MM.1S (cell line): ENCODE data around the gene SP9.

Source experiments
- DNase-seq: peaks from one replicate; pipeline ENCODE4 v3.0.0-alpha.2; 2015
- H2AFZ ChIP-seq: fragments of 300-600 bp; sonication (generic); 2 replicates; pipeline ENCODE4 v1.6.0; 2016; ENCODE audit warnings: antibody characterized with exemption, low read length
- H3F3A ChIP-seq: fragments of 300-600 bp; sonication (generic); 2 replicates; pipeline ENCODE4 v1.6.1; 2016; ENCODE audit warnings: mild to moderate bottlenecking, antibody characterized with exemption, low read length, moderate library complexity, mixed read lengths; ENCODE audit not compliant: insufficient read depth
- H3K27ac ChIP-seq: fragments of 300-600 bp; sonication (generic); 2 replicates; pipeline ENCODE4 v1.5.1; 2016; ENCODE audit warnings: mild to moderate bottlenecking, low read length
- H3K27me3 ChIP-seq: fragments of 300-600 bp; sonication (generic); replicated peaks from 2 replicates; pipeline ENCODE4 v1.6.0; 2016; ENCODE audit warnings: low read length; ENCODE audit not compliant: insufficient read depth
- H3K36me3 ChIP-seq: fragments of 300-600 bp; sonication (generic); replicated peaks from 2 replicates; pipeline ENCODE4 v1.6.1; 2016; ENCODE audit warnings: mild to moderate bottlenecking, low read length, mixed read lengths; ENCODE audit not compliant: insufficient read depth
- H3K4me1 ChIP-seq: fragments of 300-600 bp; sonication (generic); 2 replicates; pipeline ENCODE4 v1.6.1; 2016; ENCODE audit warnings: low read length, mixed read lengths
- H3K4me2 ChIP-seq: fragments of 300-600 bp; sonication (generic); 2 replicates; pipeline ENCODE4 v1.6.0; 2016; ENCODE audit warnings: low read depth, low read length
- H3K4me3 ChIP-seq: fragments of 300-600 bp; sonication (generic); 2 replicates; pipeline ENCODE4 v1.5.1; 2016; ENCODE audit warnings: low read length, mixed read lengths
- H3K79me2 ChIP-seq: fragments of 300-600 bp; sonication (generic); 2 replicates; pipeline ENCODE4 v1.6.1; 2016; ENCODE audit warnings: mixed run types, low read length, mixed read lengths
- H3K9ac ChIP-seq: fragments of 300-600 bp; sonication (generic); 2 replicates; pipeline ENCODE4 v1.6.1; 2016; ENCODE audit warnings: low read length, mixed read lengths
- H3K9me2 ChIP-seq: fragments of 300-600 bp; sonication (generic); replicated peaks from 2 replicates; pipeline ENCODE4 v1.6.1; 2016; ENCODE audit warnings: mild to moderate bottlenecking, low read length, mixed read lengths; ENCODE audit not compliant: insufficient read depth
- H3K9me3 ChIP-seq: fragments of 300-600 bp; sonication (generic); replicated peaks from 2 replicates; pipeline ENCODE4 v1.6.1; 2016; ENCODE audit warnings: mild to moderate bottlenecking, low read length, mixed read lengths; ENCODE audit not compliant: insufficient read depth
- H4K20me1 ChIP-seq: fragments of 300-600 bp; sonication (generic); 2 replicates; pipeline ENCODE4 v1.6.1; 2016; ENCODE audit warnings: mild to moderate bottlenecking, low read length, moderate library complexity, mixed read lengths; ENCODE audit not compliant: insufficient read depth
- EZH2 ChIP-seq: fragments of 300-600 bp; sonication (generic); optimal IDR thresholded peaks from 2 replicates; pipeline ENCODE3; 2017; ENCODE audit warnings: low read depth, mild to moderate bottlenecking, antibody characterized with exemption, low read length, mixed read lengths
- EZH2phosphoT487 ChIP-seq: fragments of 300-600 bp; sonication (generic); IDR thresholded peaks from 2 replicates; pipeline ENCODE4 v1.6.1; 2018; ENCODE audit warnings: antibody characterized with exemption, low read length
- TF ChIP-seq, protein P1 (sequence below): fragments of 300-600 bp; sonication (generic); IDR thresholded peaks from 2 replicates; pipeline ENCODE4 v1.5.1; 2016; ENCODE audit warnings: antibody characterized with exemption, low read length, mixed read lengths

SP9 gene

DNA sequence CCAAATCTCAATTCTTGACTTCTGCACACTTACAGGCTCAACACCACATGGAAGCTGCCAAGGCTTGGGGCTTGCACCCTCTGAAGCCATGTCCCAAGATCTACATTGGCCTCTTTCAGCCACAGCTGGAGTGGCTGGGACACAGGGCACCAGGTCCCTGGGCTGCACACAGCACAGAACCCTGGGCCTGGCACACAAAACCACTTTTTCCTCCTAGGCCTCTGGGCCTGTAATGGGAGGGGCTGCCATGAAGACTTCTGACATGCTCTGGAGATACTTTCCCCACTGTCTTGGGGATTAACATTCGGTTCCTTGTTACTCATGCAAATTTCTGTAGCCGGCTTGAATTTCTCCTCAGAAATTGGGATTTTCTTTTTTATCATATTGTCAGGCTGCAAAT, 29.9 kb downstream of the SP9 start:
- no peaks in the 10 kb centered on the region for H3K4me1 ChIP-seq
- no peak overlapping the region for H3K27ac ChIP-seq
- DNase-seq, result no peak
- H3K4me2 ChIP-seq, result no peak overlapping the region
- H3K36me3 ChIP-seq, result peaks cover 4% of the 10 kb centered on the region
- H2AFZ ChIP-seq, result no peak overlapping the region
- H3K9me2 ChIP-seq, result no peaks in the 10 kb centered on the region
- H3K9me3 ChIP-seq, result no peaks in the 10 kb centered on the region
- H3K79me2 ChIP-seq, result no peaks in the 10 kb centered on the region
- no peaks in the 10 kb centered on the region for H4K20me1 ChIP-seq
- no peaks in the 10 kb centered on the region for H3F3A ChIP-seq
- H3K4me3 ChIP-seq, result no peak overlapping the region
- no peak overlapping the region for H3K9ac ChIP-seq
- H3K27me3 ChIP-seq, result no peaks in the 10 kb centered on the region
- TF ChIP-seq, protein P1, sequence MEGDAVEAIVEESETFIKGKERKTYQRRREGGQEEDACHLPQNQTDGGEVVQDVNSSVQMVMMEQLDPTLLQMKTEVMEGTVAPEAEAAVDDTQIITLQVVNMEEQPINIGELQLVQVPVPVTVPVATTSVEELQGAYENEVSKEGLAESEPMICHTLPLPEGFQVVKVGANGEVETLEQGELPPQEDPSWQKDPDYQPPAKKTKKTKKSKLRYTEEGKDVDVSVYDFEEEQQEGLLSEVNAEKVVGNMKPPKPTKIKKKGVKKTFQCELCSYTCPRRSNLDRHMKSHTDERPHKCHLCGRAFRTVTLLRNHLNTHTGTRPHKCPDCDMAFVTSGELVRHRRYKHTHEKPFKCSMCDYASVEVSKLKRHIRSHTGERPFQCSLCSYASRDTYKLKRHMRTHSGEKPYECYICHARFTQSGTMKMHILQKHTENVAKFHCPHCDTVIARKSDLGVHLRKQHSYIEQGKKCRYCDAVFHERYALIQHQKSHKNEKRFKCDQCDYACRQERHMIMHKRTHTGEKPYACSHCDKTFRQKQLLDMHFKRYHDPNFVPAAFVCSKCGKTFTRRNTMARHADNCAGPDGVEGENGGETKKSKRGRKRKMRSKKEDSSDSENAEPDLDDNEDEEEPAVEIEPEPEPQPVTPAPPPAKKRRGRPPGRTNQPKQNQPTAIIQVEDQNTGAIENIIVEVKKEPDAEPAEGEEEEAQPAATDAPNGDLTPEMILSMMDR, result no peak
- no peak for TF ChIP-seq EZH2

DNA sequence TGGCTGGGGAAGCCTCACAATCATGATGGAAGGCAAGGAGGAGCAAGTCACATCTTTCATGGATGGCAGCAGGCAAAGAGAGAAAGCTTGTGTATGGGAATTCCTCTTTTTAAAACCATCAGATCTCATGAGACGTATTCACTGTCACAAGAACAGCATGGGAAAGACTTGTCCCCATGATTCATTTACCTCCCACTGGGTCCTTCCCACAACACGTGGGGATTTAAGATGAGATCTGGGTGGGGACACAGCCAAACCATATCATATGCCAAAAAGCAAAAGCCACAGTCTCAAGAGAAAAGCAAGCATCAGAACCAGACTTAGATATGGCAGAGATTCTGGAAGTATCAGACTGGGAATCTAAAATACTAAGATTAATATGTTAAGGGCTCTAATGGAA, 30.8 kb downstream of the SP9 start:
- H3K4me2 ChIP-seq, result no peak overlapping the region
- H3K9me2 ChIP-seq, result no peaks in the 10 kb centered on the region
- no peak overlapping the region for H3K27ac ChIP-seq
- H3K9ac ChIP-seq, result no peak overlapping the region
- no peak for TF ChIP-seq EZH2
- TF ChIP-seq, protein P1, result no peak
- TF ChIP-seq EZH2phosphoT487, result no peak
- DNase-seq, result no peak
- H3K4me3 ChIP-seq, result no peak overlapping the region
- no peak overlapping the region for H2AFZ ChIP-seq
- no peaks in the 10 kb centered on the region for H3K27me3 ChIP-seq
- peaks cover 4% of the 10 kb centered on the region for H3K36me3 ChIP-seq
- no peaks in the 10 kb centered on the region for H3F3A ChIP-seq
- no peaks in the 10 kb centered on the region for H3K4me1 ChIP-seq
- no peaks in the 10 kb centered on the region for H3K79me2 ChIP-seq
- H3K9me3 ChIP-seq, result no peaks in the 10 kb centered on the region
- no peaks in the 10 kb centered on the region for H4K20me1 ChIP-seq

DNA sequence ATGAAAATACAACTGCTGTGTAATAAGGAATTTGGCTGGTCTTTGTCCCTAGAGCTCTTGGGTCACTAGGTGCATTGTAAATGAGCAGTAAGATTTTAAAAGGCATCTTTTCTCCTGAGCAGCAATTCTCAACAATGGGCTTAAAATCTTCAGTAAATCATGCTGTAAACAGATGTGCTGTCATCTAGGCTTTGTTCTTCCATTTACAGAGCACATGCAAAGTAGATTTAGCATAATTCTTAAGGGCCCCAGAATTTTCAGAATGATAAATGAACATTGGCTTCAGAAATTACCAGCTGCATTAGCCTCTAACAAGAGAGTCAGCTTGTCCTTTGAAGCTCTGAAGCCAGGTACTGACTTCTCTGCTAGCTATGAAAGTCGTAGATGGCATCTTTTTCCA, 33.9 kb downstream of the SP9 start:
- no peaks in the 10 kb centered on the region for H4K20me1 ChIP-seq
- H3K27me3 ChIP-seq, result no peaks in the 10 kb centered on the region
- H3K4me1 ChIP-seq, result no peaks in the 10 kb centered on the region
- no peaks in the 10 kb centered on the region for H3F3A ChIP-seq
- no peak for DNase-seq
- no peaks in the 10 kb centered on the region for H3K9me3 ChIP-seq
- no peak overlapping the region for H2AFZ ChIP-seq
- H3K79me2 ChIP-seq, result no peaks in the 10 kb centered on the region
- TF ChIP-seq EZH2phosphoT487, result no peak
- TF ChIP-seq EZH2, result no peak
- TF ChIP-seq, protein P1, result no peak
- H3K27ac ChIP-seq, result no peak overlapping the region
- peaks cover 5% of the 10 kb centered on the region for H3K36me3 ChIP-seq
- H3K4me2 ChIP-seq, result no peak overlapping the region
- H3K9me2 ChIP-seq, result no peaks in the 10 kb centered on the region
- no peak overlapping the region for H3K4me3 ChIP-seq
- no peak overlapping the region for H3K9ac ChIP-seq
